Stimulated activated CD4-positive, alpha-beta T cell treated with anti-CD3 and anti-CD28 coated beads, Interleukin-2, amount 100 ng/mL, for 24 hours (primary cell): Measurements from ENCODE around the gene ABHD12.
"Not testable (repeated sequence)": the region's sequence is repeated elsewhere in the genome, so short reads cannot be mapped to it uniquely, and the experiment has no call there.

Experiments
- DNase-seq, 2 donors: peaks; one replicate each; pipeline ENCODE4 v3.0.0-alpha.2; 2020

The ABHD12 gene

GRCh38 chr20:25353353-25353746 is 37.3 kb downstream of the ABHD12 start:
- DNase-seq = no peak

- DNase-seq = no peak
These were observed 37.9 kb downstream of the ABHD12 start for GRCh38 chr20:25352746-25353145.

DNA sequence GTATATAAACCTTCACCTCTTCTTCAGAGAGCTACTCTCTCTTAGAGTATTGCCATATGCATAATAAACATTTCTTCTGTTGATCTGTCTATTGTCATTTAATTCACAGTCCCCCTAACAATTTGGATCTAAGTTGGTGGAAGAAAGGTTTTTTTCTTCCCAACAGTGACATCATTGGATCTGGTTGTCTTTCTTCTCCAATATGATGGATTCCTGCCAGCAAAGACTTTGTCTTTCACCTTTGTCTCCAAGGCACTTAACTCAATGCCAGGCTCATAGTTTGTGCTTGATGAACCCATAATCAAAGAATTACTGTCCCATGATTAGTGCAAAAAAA is 39.6 kb downstream of the ABHD12 start:
- DNase-seq = no peak

DNA sequence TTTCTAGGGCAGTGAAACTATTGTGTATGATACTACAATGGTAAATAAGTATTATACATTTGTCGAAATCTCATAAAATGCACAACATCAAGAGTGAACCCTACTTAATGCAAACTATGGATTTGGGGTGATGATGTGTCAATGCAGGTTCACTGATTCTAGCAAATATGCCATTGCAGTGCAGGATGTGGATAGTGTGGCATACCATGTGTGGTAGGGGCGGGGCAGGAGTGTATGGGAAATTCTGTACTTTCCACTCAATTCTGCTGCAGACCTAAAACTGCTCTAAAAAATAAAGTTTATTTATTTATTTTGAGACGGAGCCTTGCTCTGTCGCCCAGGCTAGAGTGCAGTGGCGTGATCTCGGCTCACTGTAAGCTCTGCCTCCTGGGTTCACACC is 44.3 kb downstream of the ABHD12 start:
- no peak for DNase-seq

GRCh38 chr20:25345721-25346120 is 44.9 kb downstream of the ABHD12 start:
- no peak for DNase-seq

DNA sequence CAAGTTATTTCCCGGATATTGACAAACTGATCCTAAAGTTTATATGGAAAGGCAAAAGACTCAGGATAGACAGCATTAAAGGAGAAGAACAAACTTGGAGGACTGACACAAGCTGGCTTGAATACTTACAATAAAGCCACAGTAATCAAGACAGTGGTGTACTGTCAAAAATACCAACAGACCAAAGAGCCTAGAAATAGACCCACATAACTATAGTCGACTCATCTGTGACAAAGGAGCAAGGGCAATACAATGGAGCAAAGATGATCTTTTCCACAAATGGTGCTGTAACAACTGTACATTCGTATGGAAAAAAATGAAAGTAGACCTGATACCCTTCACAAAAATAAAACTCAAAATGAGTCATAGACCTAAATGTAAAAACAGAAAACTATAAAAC is 46.0 kb downstream of the ABHD12 start:
- DNase-seq = no peak

DNA sequence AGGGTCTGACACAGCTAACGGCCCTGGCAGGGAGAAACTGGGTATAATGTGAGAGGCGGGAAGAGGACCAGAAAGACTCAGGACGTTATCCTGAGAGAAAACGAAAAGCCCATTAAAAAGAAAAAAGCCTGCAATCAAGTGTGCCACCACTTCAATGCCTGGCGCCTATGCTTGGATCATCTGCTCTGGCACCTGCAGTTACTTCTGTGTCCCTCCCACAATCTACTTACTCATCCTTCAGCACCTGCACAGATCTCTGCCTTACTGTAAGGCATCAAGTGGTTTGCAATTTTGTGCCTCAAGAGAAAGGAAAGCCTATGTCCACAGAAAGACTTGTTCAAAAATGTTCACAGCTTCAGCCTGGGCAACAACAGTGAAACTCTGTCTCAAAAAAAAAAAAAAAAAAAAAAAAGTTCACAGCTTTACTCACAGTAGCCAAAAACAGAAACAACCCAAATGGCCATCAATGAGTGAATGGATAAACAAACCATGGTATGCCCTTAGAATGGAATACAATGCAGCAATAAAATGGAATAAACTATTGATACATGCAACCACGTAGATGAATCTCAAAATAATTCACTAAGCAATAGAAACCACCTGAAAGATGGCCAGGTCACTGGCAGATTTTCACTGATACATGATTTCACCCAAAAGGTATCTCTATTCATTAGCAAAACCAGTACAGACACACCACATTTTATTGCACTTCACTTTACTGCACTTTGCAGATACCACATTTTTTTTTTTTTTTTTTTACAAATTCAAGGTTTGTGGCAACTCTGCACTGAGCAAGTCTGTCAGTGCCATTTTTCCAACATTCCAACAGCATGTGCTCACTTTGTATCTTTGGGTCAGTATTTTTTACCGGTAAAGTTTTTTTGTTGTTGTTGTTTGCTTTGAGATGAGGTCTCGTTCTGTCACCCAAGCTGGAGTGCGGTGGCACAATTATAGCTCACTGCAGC is 48.6 kb downstream of the ABHD12 start:
- no peak for DNase-seq

DNA sequence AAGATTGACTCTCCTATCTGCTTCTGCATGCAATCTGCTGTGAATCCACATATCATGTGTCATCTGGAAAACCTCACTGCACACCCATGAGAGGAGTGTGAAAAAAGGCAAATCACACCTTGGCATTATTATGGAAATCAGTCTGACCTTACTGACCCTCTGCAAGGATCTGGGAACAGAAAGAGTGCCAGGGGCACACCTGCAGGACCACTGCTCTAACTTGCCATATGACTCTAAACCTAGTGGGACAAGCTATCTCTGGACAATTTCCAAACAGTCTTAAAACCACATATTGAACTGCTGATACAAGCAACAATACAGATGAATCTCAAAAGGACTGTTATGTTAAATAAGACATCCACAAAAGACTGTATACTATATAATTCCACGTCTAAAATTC is 50.3 kb downstream of the ABHD12 start:
- DNase-seq = no peak

DNA sequence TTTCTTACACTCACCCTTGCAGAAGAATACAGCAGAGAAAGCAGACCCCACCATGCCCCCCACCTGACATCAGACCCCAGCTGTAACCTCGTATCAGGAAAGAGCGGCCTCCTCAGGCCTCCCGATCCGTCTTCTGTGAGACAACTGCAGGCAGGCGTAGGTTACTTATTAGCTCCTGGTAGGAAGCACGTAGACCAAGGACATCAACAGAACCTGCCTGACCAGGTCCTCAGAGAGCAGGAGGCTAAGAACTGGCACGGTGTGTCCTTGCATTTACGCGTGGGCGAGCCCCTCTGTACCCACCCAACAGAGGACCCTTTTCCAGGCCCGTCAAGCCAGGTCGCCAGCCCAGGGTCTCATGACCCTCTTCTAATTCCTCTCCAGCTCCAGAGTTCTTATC is 51.0 kb downstream of the ABHD12 start:
- DNase-seq = no peak

- no peak for DNase-seq
These were observed 52.3 kb downstream of the ABHD12 start for GRCh38 chr20:25338112-25339023.

GRCh38 chr20:25336561-25337422 is 53.8 kb downstream of the ABHD12 start:
- no peak for DNase-seq

DNA sequence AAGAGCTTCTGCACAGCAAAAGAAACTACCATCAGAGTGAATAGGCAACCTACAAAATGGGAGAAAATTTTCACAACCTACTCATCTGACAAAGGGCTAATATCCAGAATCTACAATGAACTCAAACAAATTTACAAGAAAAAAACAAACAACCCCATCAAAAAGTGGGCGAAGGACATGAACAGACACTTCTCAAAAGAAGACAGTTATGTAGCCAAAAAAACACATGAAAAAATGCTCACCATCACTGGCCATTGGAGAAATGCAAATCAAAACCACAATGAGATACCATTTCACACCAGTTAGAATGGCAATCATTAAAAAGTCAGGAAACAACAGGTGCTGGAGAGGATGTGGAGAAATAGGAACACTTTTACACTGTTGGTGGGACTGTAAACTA is 55.7 kb downstream of the ABHD12 start:
- not testable (repeated sequence) for DNase-seq

DNA sequence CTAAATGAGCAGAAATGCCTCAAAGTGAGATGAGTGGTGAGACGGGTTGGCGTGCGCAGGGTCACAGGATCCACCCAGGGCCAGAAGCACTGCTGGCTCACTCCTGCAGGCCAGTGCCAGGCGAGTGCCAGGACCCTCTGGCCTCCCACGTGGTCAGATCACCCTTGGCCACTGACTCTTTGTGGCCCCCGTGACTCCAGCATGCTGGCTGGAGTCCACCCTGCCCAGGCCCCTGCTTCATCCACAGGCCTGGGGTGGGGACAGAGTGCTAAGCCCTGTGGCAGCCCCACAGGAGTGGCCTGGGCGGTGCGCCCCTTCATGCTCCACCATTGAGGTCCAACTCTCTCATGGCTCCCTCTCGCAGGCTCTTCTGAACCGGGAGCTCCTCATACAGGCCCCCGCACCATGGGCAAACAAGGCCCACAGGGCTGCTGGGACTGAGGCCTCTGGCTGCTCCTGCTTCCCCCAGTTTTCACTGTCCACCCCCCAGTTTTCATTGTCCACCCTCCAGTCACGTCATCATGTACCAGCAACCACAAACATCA is 61.6 kb downstream of the ABHD12 start:
- DNase-seq = no peak

DNA sequence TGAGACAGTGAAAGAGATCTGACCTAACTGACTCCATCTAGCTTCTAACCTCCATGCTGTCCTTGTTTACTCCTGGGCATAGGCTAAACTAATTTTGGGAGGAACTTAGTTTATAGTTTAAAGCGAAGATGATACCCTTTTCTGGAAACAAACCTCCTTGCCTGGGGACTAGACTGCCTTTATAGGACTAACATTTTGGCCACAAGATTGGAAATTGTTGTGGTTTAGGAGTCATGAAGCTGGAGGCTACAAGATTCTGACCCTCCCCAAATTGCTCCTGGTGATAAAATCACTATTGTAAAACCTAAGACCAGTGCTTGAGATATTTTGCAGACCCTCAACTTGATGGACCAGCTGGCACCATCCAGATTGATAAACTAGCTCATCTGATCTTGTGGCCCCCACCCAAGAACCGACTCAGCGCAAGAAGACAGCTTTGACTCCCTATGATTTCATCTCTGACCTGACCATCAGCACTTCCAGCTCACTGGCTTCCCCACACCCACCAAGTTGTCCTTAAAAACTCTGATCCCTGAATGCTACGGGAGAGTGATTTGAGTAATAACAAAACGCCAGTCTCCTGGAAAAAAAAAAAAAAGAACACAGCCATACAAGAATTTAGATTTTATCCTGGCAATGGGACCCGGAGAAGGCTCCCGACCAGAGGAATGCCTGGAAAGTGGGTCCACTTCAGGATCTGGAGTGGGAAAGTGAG is 63.0 kb downstream of the ABHD12 start:
- DNase-seq = no peak

DNA sequence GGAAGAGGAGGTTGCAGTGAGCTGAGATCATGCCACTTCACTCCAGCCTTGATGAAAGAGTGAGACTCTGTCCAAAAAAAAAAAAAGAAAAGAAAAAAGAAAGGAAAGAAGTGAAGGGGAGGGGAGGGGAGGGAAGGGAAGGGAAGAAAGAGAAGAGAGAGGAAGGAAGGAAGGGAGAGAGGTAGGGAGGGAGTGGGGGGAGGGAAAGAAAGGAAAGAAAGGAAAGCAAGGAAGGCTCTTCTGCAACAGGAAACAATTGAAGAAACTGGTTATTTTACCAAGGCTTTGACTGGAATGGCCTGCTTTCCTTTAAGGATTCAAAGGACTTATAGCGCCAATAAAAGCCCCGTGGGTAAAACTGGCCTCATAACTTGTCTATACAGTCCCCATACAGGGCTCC is 64.6 kb downstream of the ABHD12 start:
- no peak for DNase-seq

DNA sequence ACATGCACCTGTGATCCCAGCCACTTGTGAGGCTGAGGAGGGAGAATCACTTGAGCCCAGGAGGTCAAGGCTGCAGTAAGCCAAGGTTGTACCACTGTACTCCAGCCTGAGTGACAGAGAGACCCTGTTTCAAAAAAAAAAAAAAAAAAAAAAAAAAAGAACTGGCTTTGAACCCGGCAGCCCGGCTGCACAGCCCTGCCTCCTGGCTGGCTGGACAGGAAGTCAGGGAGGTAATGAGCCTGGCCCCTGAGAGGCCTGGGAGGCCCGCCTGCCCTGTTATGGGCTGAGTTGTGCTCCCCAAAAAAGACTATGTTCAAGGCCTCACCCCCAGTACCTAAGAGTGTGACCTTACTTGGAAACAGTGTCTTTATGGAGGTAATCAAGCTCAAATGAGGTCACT is 65.6 kb downstream of the ABHD12 start:
- DNase-seq = no peak

- DNase-seq = no peak
These were observed 66.2 kb downstream of the ABHD12 start for GRCh38 chr20:25324412-25324811.

DNA sequence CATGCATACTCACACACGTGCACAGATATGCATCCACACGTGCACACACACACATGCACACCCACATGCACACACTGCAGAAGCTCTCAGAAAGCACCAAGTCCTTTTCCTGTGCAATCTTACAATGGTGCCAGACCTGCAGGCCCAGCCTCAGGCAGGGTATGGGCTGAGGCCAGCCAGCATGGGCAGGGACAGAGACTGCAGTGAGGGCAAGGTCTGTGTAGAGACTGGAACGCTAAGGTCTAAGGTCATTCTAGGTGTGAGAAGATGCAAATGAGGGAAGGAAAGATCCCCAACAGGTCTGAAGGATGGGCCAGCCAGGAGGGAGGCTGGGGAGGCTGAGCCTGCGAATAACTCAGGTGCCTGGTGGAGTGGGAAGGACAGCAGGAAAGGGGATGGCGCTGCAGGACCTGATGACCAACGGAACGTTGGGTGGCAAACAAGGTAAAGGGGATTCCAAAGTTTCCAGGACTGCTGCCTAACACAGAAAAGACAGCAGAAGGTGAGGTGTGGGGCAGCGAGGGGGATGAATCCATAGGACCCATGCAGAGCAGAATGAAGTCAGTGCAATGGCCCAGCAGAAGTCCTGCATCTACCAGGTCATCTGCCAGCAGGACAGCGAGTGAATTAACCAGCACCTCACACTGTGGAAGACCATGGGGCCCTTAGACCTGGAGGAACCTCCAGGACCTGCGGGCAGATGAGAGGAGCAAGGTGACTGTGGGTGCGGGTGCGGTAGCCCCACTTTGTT is 67.0 kb downstream of the ABHD12 start:
- DNase-seq = no peak

DNA sequence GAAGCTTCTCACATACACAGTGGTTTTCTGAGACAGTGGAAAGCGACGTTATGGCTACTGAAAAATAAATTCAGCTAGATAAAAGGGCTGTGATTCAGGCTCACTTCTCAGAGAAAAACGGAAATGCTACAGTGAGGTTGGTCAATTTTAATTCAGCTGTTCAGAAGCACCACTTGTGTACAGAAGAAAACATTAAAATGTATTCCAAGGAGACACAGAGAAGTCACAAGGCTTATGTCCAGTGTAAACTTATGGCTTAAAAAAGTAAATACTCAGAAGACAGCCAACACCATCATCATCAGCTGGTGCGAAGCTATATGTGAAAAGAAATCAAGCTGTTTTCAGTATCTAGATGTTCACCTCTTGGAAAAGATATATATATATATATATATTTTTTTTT is 68.6 kb downstream of the ABHD12 start:
- no peak for DNase-seq

DNA sequence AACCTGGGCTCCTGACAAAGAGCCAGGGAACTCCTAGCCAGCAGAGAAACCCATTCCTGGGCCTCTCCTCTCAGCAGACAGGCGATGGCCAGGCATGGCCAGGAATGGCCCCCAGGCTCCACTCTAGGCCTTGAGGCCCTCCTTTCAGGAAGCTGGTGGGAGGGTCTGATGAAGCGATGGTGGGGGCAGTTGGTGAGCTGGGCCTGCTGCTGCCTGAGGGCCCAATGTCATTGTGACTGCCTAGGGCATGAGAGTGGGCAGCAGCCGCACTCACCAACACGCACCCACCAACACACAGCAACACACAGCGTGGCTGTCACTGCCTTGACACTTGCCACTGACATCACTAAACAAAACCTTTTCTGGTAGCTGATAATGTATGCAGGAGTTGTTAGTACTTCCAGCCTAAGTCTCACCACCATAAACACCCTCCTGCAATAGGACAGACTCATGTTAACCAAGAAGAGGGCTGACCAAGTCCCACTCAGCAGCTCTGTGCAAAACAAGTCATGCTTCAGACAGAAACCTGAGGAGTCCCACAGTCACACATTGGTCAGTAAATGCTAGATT is 69.3 kb downstream of the ABHD12 start:
- DNase-seq = no peak
